K562 (cell line): ENCODE results near the gene USHBP1. TPM values are rescaled to one million over a fixed set of nuclear protein-coding genes. Genes with fewer than 3 reads are reported as not detected.

Source experiments
- ARID1B ChIP-seq: fragments of 450-650 bp; IDR thresholded peaks from 2 replicates; pipeline ENCODE4 v1.6.1; 2016; ENCODE audit warnings: antibody characterized with exemption, mild to moderate bottlenecking, inconsistent platforms
- CBFA2T2 ChIP-seq: fragments of 450-650 bp; conservative IDR thresholded peaks from 2 replicates; pipeline ENCODE4 v1.6.1; 2017; ENCODE audit warnings: mild to moderate bottlenecking
- CC2D1A ChIP-seq: fragments of 450-650 bp; IDR thresholded peaks from 2 replicates; pipeline ENCODE4 v1.6.1; 2017; ENCODE audit warnings: mild to moderate bottlenecking
- CCNT2 ChIP-seq: IDR thresholded peaks from 2 replicates; pipeline ENCODE4 v1.6.1; 2011; ENCODE audit warnings: borderline replicate concordance, low read depth, mild to moderate bottlenecking, moderate library complexity, mixed read lengths, low read length; ENCODE audit not compliant: insufficient read length; ENCODE audit errors: extremely low read depth
- CREB1 ChIP-seq, 2 experiments: sonication (generic) in 1 of 2; formaldehyde crosslinking in 1 of 2; IDR thresholded peaks; 2 replicates each; pipeline versions ENCODE4 v1.6.1 to v1.8.0; 2012 to 2022; ENCODE audit warnings: inconsistent platforms in 1 of 2, mild to moderate bottlenecking in 1 of 2, missing genetic modification reagents in 1 of 2, moderate library complexity in 1 of 2
- CREB3L1 ChIP-seq: fragments of 450-650 bp; IDR thresholded peaks from 2 replicates; pipeline ENCODE4 v1.6.1; 2014; ENCODE audit warnings: low read depth, mild to moderate bottlenecking, moderate library complexity, borderline replicate concordance
- FOXM1 ChIP-seq, 2 experiments: fragments of 450-650 bp in 1 of 2; sonication (generic) in 1 of 2; formaldehyde crosslinking in 1 of 2; IDR thresholded peaks; 2 replicates each; pipeline versions ENCODE4 v1.6.1 to v1.9.0; 2017 to 2022; ENCODE audit warnings: low read depth in 2 of 2, mild to moderate bottlenecking in 2 of 2, missing genetic modification reagents in 1 of 2, moderate library complexity in 1 of 2
- KAT7 ChIP-seq: sonication (generic); formaldehyde crosslinking; IDR thresholded peaks from 2 replicates; pipeline ENCODE4 v1.8.0; 2022; ENCODE audit warnings: missing genetic modification reagents, mild to moderate bottlenecking, borderline replicate concordance
- KDM5B ChIP-seq: fragments of 200-600 bp; sonication (generic); IDR thresholded peaks from 2 replicates; pipeline ENCODE4 v1.6.1; 2012; ENCODE audit warnings: low read depth, mild to moderate bottlenecking, moderate library complexity, low read length, control low read depth, inconsistent platforms; ENCODE audit not compliant: insufficient replicate concordance
- THRAP3 ChIP-seq: fragments of 450-650 bp; IDR thresholded peaks from 2 replicates; pipeline ENCODE4 v1.6.1; 2016; ENCODE audit warnings: mild to moderate bottlenecking, inconsistent platforms, borderline replicate concordance
- ZBTB11 ChIP-seq, 3 experiments: fragments of 200-800 bp in 1 of 3; fragments of 250-450 bp in 1 of 3; fragments of 450-650 bp in 1 of 3; sonication (Bioruptor Pico) in 1 of 3; sonication (Bioruptor generic) in 1 of 3; formaldehyde crosslinking in 1 of 3; IDR thresholded peaks; 2 replicates each; pipeline versions ENCODE4 v1.6.1 to v1.8.0; 2016 to 2022; ENCODE audit warnings: mild to moderate bottlenecking in 2 of 3, missing genetic modification characterization in 2 of 3, missing compliant biosample characterization in 1 of 3, moderate library complexity in 1 of 3
- ZMIZ1 ChIP-seq, 2 experiments: fragments of 150-350 bp in 1 of 2; IDR thresholded peaks; 2 replicates each; pipeline ENCODE4 v1.6.1; 2012 to 2016; ENCODE audit warnings: low read depth in 2 of 2, low read length in 2 of 2, mild to moderate bottlenecking in 1 of 2, moderate library complexity in 1 of 2
- ZNF444 ChIP-seq: fragments of 250-450 bp; sonication (Bioruptor Pico); IDR thresholded peaks from 2 replicates; pipeline ENCODE4 v1.4.0; 2020; ENCODE audit warnings: mild to moderate bottlenecking, moderate library complexity
- ZNF699 ChIP-seq: fragments of 250-450 bp; sonication (Bioruptor Pico); IDR thresholded peaks from 2 replicates; pipeline ENCODE4 v1.8.0; 2021; ENCODE audit warnings: mild to moderate bottlenecking, moderate library complexity; ENCODE audit not compliant: insufficient replicate concordance
- polyA plus RNA-seq, 8 experiments: library from polyadenylated mRNA; depleted of rRNA in 4 of 8; stranded (reverse) in 5 of 8; unstranded in 3 of 8; fragments of >200 nt; fragmentation: Nextera tagmentation in 2 of 8; fragmentation: Illumina TruSeq in 1 of 8; extraction: Ambion mirVana in 2 of 8; extraction: Trizol in 1 of 8; gene quantifications; 2 replicates each; pipeline versions ENCODE4 v1.2.1 to v1.2.3, GENCODE V29; 2011 to 2014; ENCODE audit warnings: inconsistent platforms in 1 of 8, missing spikeins in 1 of 8
- total RNA-seq, 7 experiments: library from RNA; depleted of rRNA in 6 of 7; stranded (reverse); fragments of >200 nt in 6 of 7; fragmentation: Illumina TruSeq in 2 of 7; extraction: Trizol in 2 of 7; gene quantifications; 2 replicates each; pipeline versions ENCODE4 v1.2.1 to v1.2.3, GENCODE V29; 2011 to 2021; ENCODE audit warnings: low replicate concordance in 1 of 7
- TF ChIP-seq, protein P1 (sequence below): fragments of 450-650 bp; IDR thresholded peaks from 2 replicates; pipeline ENCODE4 v1.6.1; 2016; ENCODE audit warnings: low read depth, mild to moderate bottlenecking, moderate library complexity

Gene USHBP1
- total and polyA plus RNA-seq, 9 of the 15 experiments (the other 6 are each of a cell fraction or from before 2014, with no cell fraction given) = 0.03 to 0.10 (median 0.05) TPM; not detected in 5

DNA sequence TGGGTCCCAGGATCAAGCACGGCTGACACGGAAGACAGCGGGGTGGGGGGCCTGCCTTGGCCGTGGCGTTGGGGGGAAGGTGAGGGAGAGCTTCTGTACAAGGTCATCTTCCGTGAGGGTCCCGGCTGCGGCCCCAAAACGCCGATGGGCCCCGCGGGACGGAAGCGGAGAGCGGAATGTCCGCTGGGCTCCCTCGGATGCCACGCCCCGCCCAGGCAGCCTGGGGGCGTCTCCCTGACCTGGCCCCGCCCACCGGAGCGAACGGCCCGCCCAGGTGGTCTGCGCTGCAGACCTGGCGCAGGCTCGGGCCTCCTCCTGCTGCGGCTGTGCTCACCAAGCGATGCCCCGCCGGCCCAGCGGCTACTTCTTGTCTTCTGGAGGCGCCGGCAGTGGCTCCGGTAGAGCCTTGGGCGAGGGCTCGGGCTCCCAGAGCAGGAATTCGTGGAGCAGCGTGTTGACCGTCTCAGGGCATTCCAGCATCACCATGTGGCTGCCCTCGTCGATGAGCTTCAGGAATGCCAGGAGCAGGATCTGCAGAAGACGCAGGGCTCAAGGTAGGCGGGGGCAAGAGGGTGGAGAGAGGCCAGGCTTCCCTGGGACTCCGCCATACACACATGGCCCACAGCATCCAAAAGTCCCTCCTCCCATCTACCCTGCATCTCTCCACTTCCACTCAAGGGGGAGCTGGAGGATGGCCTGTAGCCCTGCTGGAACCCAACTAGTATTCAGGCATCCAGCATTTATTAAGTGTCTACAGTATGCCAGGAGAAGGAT, 27.9 kb upstream of the USHBP1 start (continued):
- TF ChIP-seq CCNT2 (peak; percentile 43), CBFA2T2 (no peak), ZBTB11 (CRISPR knock-in tag; IDR thresholded peaks at IDR 0.05) (peak in 1 of 3 experiments; percentile 62; a peak in 1 of 6 replicates), KAT7 (CRISPR knock-in tag) (no peak), ZMIZ1 (IDR thresholded peaks at IDR 0.05; ENCODE audit: low read depth in 2 of 2, low read length in 2 of 2) (no peak), KDM5B (peak; percentile 56), FOXM1 (IDR thresholded peaks at IDR 0.05; ENCODE audit: low read depth) (peak; percentile 30; the same call in 1 of the 2 replicates), FOXM1 (CRISPR knock-in tag; IDR thresholded peaks at IDR 0.05; ENCODE audit: low read depth) (peak; percentile 88; the same call in 1 of the 2 replicates), ARID1B (no peak), CREB1 (IDR thresholded peaks at IDR 0.05) (no peak), CREB1 (CRISPR knock-in tag; IDR thresholded peaks at IDR 0.05) (peak; percentile 50; the same call in 1 of the 2 replicates), CC2D1A (peak; percentile 82), THRAP3 (no peak), ZNF444 (CRISPR knock-in tag) (no peak), ZNF699 (CRISPR knock-in tag) (no peak), CREB3L1 (peak; percentile 31; the same call in 1 of the 2 replicates)
- TF ChIP-seq, protein P1, sequence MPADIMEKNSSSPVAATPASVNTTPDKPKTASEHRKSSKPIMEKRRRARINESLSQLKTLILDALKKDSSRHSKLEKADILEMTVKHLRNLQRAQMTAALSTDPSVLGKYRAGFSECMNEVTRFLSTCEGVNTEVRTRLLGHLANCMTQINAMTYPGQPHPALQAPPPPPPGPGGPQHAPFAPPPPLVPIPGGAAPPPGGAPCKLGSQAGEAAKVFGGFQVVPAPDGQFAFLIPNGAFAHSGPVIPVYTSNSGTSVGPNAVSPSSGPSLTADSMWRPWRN = no peak
